K562 (cell line): ENCODE measurements around the gene DNAAF3. TPM values are rescaled to one million over a fixed set of nuclear protein-coding genes. Genes with fewer than 3 reads are reported as not detected.

Source experiments
- ATF7 ChIP-seq: fragments of 450-650 bp; IDR thresholded peaks from 2 replicates; pipeline ENCODE4 v1.7.1; 2014; ENCODE audit warnings: mild to moderate bottlenecking, moderate library complexity
- CBX8 ChIP-seq: fragments of 200-600 bp; sonication (generic); IDR thresholded peaks from 2 replicates; pipeline ENCODE4 v1.6.1; 2012; ENCODE audit warnings: borderline replicate concordance, mixed run types, low read depth, mild to moderate bottlenecking, moderate library complexity, mixed read lengths, low read length, control low read depth, inconsistent platforms; ENCODE audit not compliant: poor library complexity, severe bottlenecking; ENCODE audit errors: extremely low read depth
- CTCFL ChIP-seq: IDR thresholded peaks from 2 replicates; pipeline ENCODE4 v1.6.1; 2011; ENCODE audit warnings: borderline replicate concordance, low read depth, mild to moderate bottlenecking, moderate library complexity, low read length; ENCODE audit not compliant: insufficient read depth, poor library complexity, severe bottlenecking
- DACH1 ChIP-seq: fragments of 450-650 bp; IDR thresholded peaks from 2 replicates; pipeline ENCODE4 v1.6.1; 2018; ENCODE audit not compliant: partially characterized antibody
- GTF3C2 ChIP-seq: IDR thresholded peaks from 3 replicates; pipeline ENCODE4 v1.6.1; 2011; ENCODE audit warnings: borderline replicate concordance, mild to moderate bottlenecking, moderate library complexity; ENCODE audit not compliant: insufficient read length; ENCODE audit errors: extremely low read depth
- HBP1 ChIP-seq: fragments of 450-650 bp; formaldehyde crosslinking; IDR thresholded peaks from 2 replicates; pipeline ENCODE4 v1.4.0; 2022; ENCODE audit warnings: missing genetic modification characterization
- KDM4B ChIP-seq, 2 experiments: fragments of 450-650 bp in 1 of 2; sonication (generic) in 1 of 2; IDR thresholded peaks; 2 replicates each; pipeline ENCODE4 v1.6.1; 2016 to 2017; ENCODE audit warnings: borderline replicate concordance in 2 of 2, antibody characterized with exemption in 1 of 2, low read depth in 1 of 2, mild to moderate bottlenecking in 1 of 2
- MNT ChIP-seq, 2 experiments: fragments of 450-650 bp; conservative IDR thresholded peaks; 2 replicates each; pipeline ENCODE4 v1.6.1; 2017; ENCODE audit warnings: mild to moderate bottlenecking in 2 of 2, moderate library complexity in 2 of 2
- PRMT5 ChIP-seq: sonication (generic); formaldehyde crosslinking; IDR thresholded peaks from 2 replicates; pipeline ENCODE4 v1.5.0; 2020; ENCODE audit warnings: missing genetic modification reagents
- TBP ChIP-seq: optimal IDR thresholded peaks from 2 replicates; pipeline ENCODE3; 2011; ENCODE audit warnings: low read depth, low read length, improper control_type of control experiment
- TEAD1 ChIP-seq, 2 experiments: fragments of 450-650 bp in 1 of 2; sonication (generic) in 1 of 2; formaldehyde crosslinking; IDR thresholded peaks; 2 replicates each; pipeline versions ENCODE4 v1.4.0 to v1.8.0; 2020 to 2022; ENCODE audit warnings: mild to moderate bottlenecking in 2 of 2, missing genetic modification reagents in 1 of 2
- TEAD4 ChIP-seq, 2 experiments: sonication (generic) in 1 of 2; formaldehyde crosslinking in 1 of 2; IDR thresholded peaks; 2 replicates each; pipeline versions ENCODE4 v1.6.1 to v1.8.0; 2012 to 2022; ENCODE audit warnings: borderline replicate concordance in 1 of 2, inconsistent platforms in 1 of 2, low read length in 1 of 2, mild to moderate bottlenecking in 1 of 2, missing genetic modification reagents in 1 of 2
- ZNF212 ChIP-seq: fragments of 450-650 bp; formaldehyde crosslinking; IDR thresholded peaks from 2 replicates; pipeline ENCODE4 v1.4.0; 2020; ENCODE audit warnings: mild to moderate bottlenecking
- ZNF354B ChIP-seq: fragments of 250-450 bp; sonication (Bioruptor Pico); IDR thresholded peaks from 2 replicates; pipeline ENCODE4 v1.4.0; 2020
- ZNF655 ChIP-seq: fragments of 250-450 bp; sonication (Bioruptor Pico); IDR thresholded peaks from 2 replicates; pipeline ENCODE4 v1.5.0; 2021
- polyA plus RNA-seq, 8 experiments: library from polyadenylated mRNA; depleted of rRNA in 4 of 8; stranded (reverse) in 5 of 8; unstranded in 3 of 8; fragments of >200 nt; fragmentation: Nextera tagmentation in 2 of 8; fragmentation: Illumina TruSeq in 1 of 8; extraction: Ambion mirVana in 2 of 8; extraction: Trizol in 1 of 8; gene quantifications; 2 replicates each; pipeline versions ENCODE4 v1.2.1 to v1.2.3, GENCODE V29; 2011 to 2014; ENCODE audit warnings: inconsistent platforms in 1 of 8, missing spikeins in 1 of 8
- total RNA-seq, 7 experiments: library from RNA; depleted of rRNA in 6 of 7; stranded (reverse); fragments of >200 nt in 6 of 7; fragmentation: Illumina TruSeq in 2 of 7; extraction: Trizol in 2 of 7; gene quantifications; 2 replicates each; pipeline versions ENCODE4 v1.2.1 to v1.2.3, GENCODE V29; 2011 to 2021; ENCODE audit warnings: low replicate concordance in 1 of 7

DNAAF3 gene
- total and polyA plus RNA-seq, 9 of the 15 experiments (the other 6 are each of a cell fraction or from before 2014, with no cell fraction given), result 21.6 to 61.5 (median 43.0) TPM

GRCh38 chr19:55160128-55160985 lies 6.1 kb downstream of the DNAAF3 start (continued):
- peak; percentile 74; the same call in 1 of the 2 replicates for TF ChIP-seq ATF7
- TF ChIP-seq TBP, result peak; percentile 30
- no peak for TF ChIP-seq TEAD4 (IDR thresholded peaks at IDR 0.05; ENCODE audit: low read length)
- no peak for TF ChIP-seq TEAD4 (CRISPR knock-in tag; IDR thresholded peaks at IDR 0.05; ENCODE audit: borderline replicate concordance)
- TF ChIP-seq MNT (conservative IDR thresholded peaks at IDR 0.05), result peak; percentile 94 to 96
- TF ChIP-seq HBP1 (CRISPR knock-in tag), result no peak
- TF ChIP-seq GTF3C2, result no peak
- 0 out of 4 replicates have a peak, but pooled peaks of 1 of the 2 experiments have one; percentile 39 for TF ChIP-seq TEAD1 (CRISPR knock-in tag; IDR thresholded peaks at IDR 0.05)
- no peak for TF ChIP-seq ZNF655 (CRISPR knock-in tag)
- no peak for TF ChIP-seq CBX8
- no peak for TF ChIP-seq CTCFL
- no peak for TF ChIP-seq ZNF212
- no peak for TF ChIP-seq PRMT5 (CRISPR knock-in tag)
- TF ChIP-seq KDM4B (IDR thresholded peaks at IDR 0.05; ENCODE audit: borderline replicate concordance in 2 of 2, low read depth in 1 of 2), result 0 out of 4 replicates have a peak, but pooled peaks of 1 of the 2 experiments have one; percentile 67
- no peak for TF ChIP-seq ZNF354B (CRISPR knock-in tag)
- no peak for TF ChIP-seq DACH1
